ENCODE measurements around the gene SETX. TPM values are rescaled to one million over a fixed set of nuclear protein-coding genes. Genes with fewer than 3 reads are reported as not detected.

SETX gene
- total and polyA plus RNA-seq, 2 of the 13 experiments (the other 11 are each of a cell fraction or from before 2014, with no cell fraction given): 13.2 to 39.0 TPM

GRCh38 chr9:132354637-132355355 lies at the start of gene SETX (continued):
- no peak for TF ChIP-seq ZNF782 (CRISPR knock-in tag; IDR thresholded peaks at IDR 0.05; ENCODE audit: borderline replicate concordance)
- no peak; the same call in 1 of the 2 replicates for TF ChIP-seq ZNF614 (CRISPR knock-in tag; IDR thresholded peaks at IDR 0.05; ENCODE audit: borderline replicate concordance)
- TF ChIP-seq GPN1 (CRISPR knock-in tag; IDR thresholded peaks at IDR 0.05; ENCODE audit: borderline replicate concordance): no peak
- no peak for TF ChIP-seq CTCF (CRISPR knock-in tag; IDR thresholded peaks at IDR 0.05)
- TF ChIP-seq LBX2 (CRISPR knock-in tag; IDR thresholded peaks at IDR 0.05; ENCODE audit: borderline replicate concordance): 0 out of 2 replicates have a peak, but pooled peaks have one; percentile 46
- TF ChIP-seq FLYWCH1 (CRISPR knock-in tag; IDR thresholded peaks at IDR 0.05): no peak
- no peak for TF ChIP-seq PLSCR1 (CRISPR knock-in tag; IDR thresholded peaks at IDR 0.05; ENCODE audit: borderline replicate concordance)
- TF ChIP-seq FOXO4 (CRISPR knock-in tag; conservative IDR thresholded peaks at IDR 0.05): 0 out of 2 replicates have a peak, but pooled peaks have one; percentile 87
- no peak for TF ChIP-seq KDM4B (CRISPR knock-in tag; IDR thresholded peaks at IDR 0.05)
- TF ChIP-seq JDP2 (CRISPR knock-in tag; IDR thresholded peaks at IDR 0.05; ENCODE audit: borderline replicate concordance): no peak
- no peak; the same call in 1 of the 2 replicates for TF ChIP-seq MIER3 (CRISPR knock-in tag; IDR thresholded peaks at IDR 0.05; ENCODE audit: borderline replicate concordance)
- TF ChIP-seq MAF1 (CRISPR knock-in tag; IDR thresholded peaks at IDR 0.05; ENCODE audit: borderline replicate concordance): peak; percentile 80; the same call in 1 of the 2 replicates
- TF ChIP-seq SATB2 (CRISPR knock-in tag; IDR thresholded peaks at IDR 0.05): 0 out of 2 replicates have a peak, but pooled peaks have one; percentile 25
- no peak for TF ChIP-seq NFIB (CRISPR knock-in tag; IDR thresholded peaks at IDR 0.05; ENCODE audit: borderline replicate concordance)
- TF ChIP-seq NCOA1 (CRISPR knock-in tag; IDR thresholded peaks at IDR 0.05): no peak
- TF ChIP-seq IRF1 (CRISPR knock-in tag; IDR thresholded peaks at IDR 0.05; ENCODE audit: low read depth): no peak
- TF ChIP-seq THAP11 (CRISPR knock-in tag; IDR thresholded peaks at IDR 0.05): peak; percentile 88
- no peak for TF ChIP-seq ZNF34 (CRISPR knock-in tag; IDR thresholded peaks at IDR 0.05; ENCODE audit: borderline replicate concordance)
- no peak for TF ChIP-seq ZNF549 (CRISPR knock-in tag; IDR thresholded peaks at IDR 0.05)
- no peak for TF ChIP-seq SKIL (CRISPR knock-in tag; IDR thresholded peaks at IDR 0.05; ENCODE audit: borderline replicate concordance)
- TF ChIP-seq ZNF20 (CRISPR knock-in tag; IDR thresholded peaks at IDR 0.05): no peak
- 0 out of 2 replicates have a peak, but pooled peaks have one; percentile 19 for TF ChIP-seq CAMTA2 (CRISPR knock-in tag; IDR thresholded peaks at IDR 0.05; ENCODE audit: borderline replicate concordance)
